Natural killer cell (primary cell): Measurements from ENCODE around the gene CRTC2. TPM values are rescaled to one million over a fixed set of nuclear protein-coding genes. Genes with fewer than 3 reads are reported as not detected.

ENCODE experiments used
- ATAC-seq, 3 donors: fragments of 150-1000 bp in 2 of 3; fragments of 200-7000 bp in 1 of 3; cut with Tn5 transposase; 1 replicate in 1 of 3; 2 replicates in 2 of 3; pipeline ENCODE4 v1.10.0; 2021; ENCODE audit warnings: mild to moderate bottlenecking in 2 of 3, moderate library complexity in 2 of 3
- DNase-seq, 2 donors: peaks; one replicate each; pipeline versions ENCODE4 v3.0.0 to v3.0.0-alpha.2; 2013 to 2021; ENCODE audit warnings: mixed read lengths in 1 of 2
- H3K27ac ChIP-seq: one replicate; pipeline ENCODE4 v1.5.1; 2013; ENCODE audit warnings: mild to moderate bottlenecking, low read length
- H3K27me3 ChIP-seq: one replicate; pipeline ENCODE4 v1.6.1; 2013; ENCODE audit warnings: low read length; ENCODE audit not compliant: control insufficient read depth, insufficient read depth
- H3K36me3 ChIP-seq: one replicate; pipeline ENCODE4 v1.6.1; 2013; ENCODE audit warnings: low read length; ENCODE audit not compliant: control insufficient read depth, insufficient read depth
- H3K4me1 ChIP-seq: one replicate; pipeline ENCODE4 v1.6.1; 2013; ENCODE audit warnings: low read length; ENCODE audit not compliant: control insufficient read depth, insufficient read depth
- H3K4me3 ChIP-seq: one replicate; pipeline ENCODE4 v1.5.1; 2013; ENCODE audit warnings: low read length
- H3K9me3 ChIP-seq: one replicate; pipeline ENCODE4 v1.6.1; 2013; ENCODE audit warnings: low read length; ENCODE audit not compliant: control insufficient read depth, insufficient read depth
- H3K27ac Mint-ChIP-seq, 2 donors: one replicate each; pipeline ENCODE4 v1.8.0; 2022; ENCODE audit warnings: mild to moderate bottlenecking in 2 of 2, mixed read lengths in 2 of 2, moderate library complexity in 1 of 2
- H3K27me3 Mint-ChIP-seq, 2 donors: one replicate each; pipeline ENCODE4 v1.8.0; 2022; ENCODE audit warnings: low read depth in 2 of 2, mixed read lengths in 2 of 2
- H3K36me3 Mint-ChIP-seq: one replicate; pipeline ENCODE4 v1.8.0; 2022; ENCODE audit warnings: mixed read lengths
- H3K4me1 Mint-ChIP-seq, 2 donors: one replicate each; pipeline ENCODE4 v1.8.0; 2022; ENCODE audit warnings: mixed read lengths in 2 of 2
- H3K4me3 Mint-ChIP-seq: one replicate; pipeline ENCODE4 v1.8.0; 2022; ENCODE audit warnings: mild to moderate bottlenecking, moderate library complexity, mixed read lengths
- H3K9me3 Mint-ChIP-seq, 2 donors: one replicate each; pipeline ENCODE4 v1.8.0; 2022; ENCODE audit warnings: mixed read lengths in 2 of 2
- CTCF ChIP-seq: fragments of 200-600 bp; IDR thresholded peaks from one replicate; pipeline ENCODE4 v1.8.0; 2022; ENCODE audit warnings: antibody characterized with exemption
- WGBS: methylation state at CpG from one replicate; pipeline ENCODE4 v1.1.7; 2013; ENCODE audit warnings: missing lambda C conversion rate; ENCODE audit not compliant: insufficient coverage; 5-methylcytosine and 5-hydroxymethylcytosine counted together
- intact Hi-C: fragments of 100-400 bp; cut with micrococcal nuclease; formaldehyde crosslinking; loops from one replicate; pipeline ENCODE4 v1.14.2; 2022
- total RNA-seq, 4 donors: library from RNA; stranded (reverse); fragments of 120-200 nt in 1 of 4; gene quantifications; one replicate each; pipeline versions ENCODE4 v1.2.3 to v1.2.4, GENCODE V29; 2013 to 2022

Gene CRTC2
- total RNA-seq, 3 donors from 2014 or later (not counting 1 experiment from before 2014, with no cell fraction given) = 144 to 166 (median 154) TPM

- no peak overlapping the region for H3K27ac ChIP-seq
- no peak overlapping the region for H3K4me3 ChIP-seq
- no peaks in the 10 kb centered on the region for H3K9me3 Mint-ChIP-seq
- WGBS = 54% methylated on average over 2 of the region's 2 CpGs
- H3K27me3 ChIP-seq = no peaks in the 10 kb centered on the region
- DNase-seq (no peak), ATAC-seq (no peak)
- peaks cover 34% of the 10 kb centered on the region for H3K4me1 ChIP-seq
- H3K36me3 Mint-ChIP-seq = no peaks in the 10 kb centered on the region
- intact Hi-C loops = loop anchor here (10.0 kb wide), 1 partner anchor 256 kb away; the partner anchor contains the start of gene UBAP2L
- no peaks in the 10 kb centered on the region for H3K27me3 Mint-ChIP-seq
- peak overlapping the region; percentile 95 to 98 for H3K27ac Mint-ChIP-seq
- peaks cover 39 to 50% of the 10 kb centered on the region in 2 donors for H3K4me1 Mint-ChIP-seq
- peak overlapping the region; percentile 99 for H3K4me3 Mint-ChIP-seq
- TF ChIP-seq CTCF = no peak
- peaks cover 10% of the 10 kb centered on the region for H3K36me3 ChIP-seq
- no peaks in the 10 kb centered on the region for H3K9me3 ChIP-seq
Measured at GRCh38 chr1:153968972-153969371, 10.6 kb upstream of the CRTC2 start.

GRCh38 chr1:153968408-153968807, 10.0 kb upstream of the CRTC2 start:
- ATAC-seq = no peak
- Histone ChIP-seq H3K4me3 (peak overlapping the region; percentile 93), H3K27ac (no peak overlapping the region), H3K27me3 (no peaks in the 10 kb centered on the region), H3K36me3 (peaks cover 4% of the 10 kb centered on the region), H3K9me3 (no peaks in the 10 kb centered on the region), H3K4me1 (peaks cover 38% of the 10 kb centered on the region)
- DNase-seq = no peak
- WGBS = 29% methylated on average over 13 of the region's 13 CpGs
- intact Hi-C loops = loop anchor here (10.0 kb wide), 1 partner anchor 256 kb away; the partner anchor contains the start of gene UBAP2L
- H3K4me3 Mint-ChIP-seq = peak overlapping the region; percentile 99
- H3K9me3 Mint-ChIP-seq = no peaks in the 10 kb centered on the region
- peaks cover 44 to 53% of the 10 kb centered on the region in 2 donors for H3K4me1 Mint-ChIP-seq
- H3K27ac Mint-ChIP-seq = peak overlapping the region; percentile 95 to 98
- no peak for TF ChIP-seq CTCF
- no peaks in the 10 kb centered on the region for H3K27me3 Mint-ChIP-seq
- H3K36me3 Mint-ChIP-seq = no peaks in the 10 kb centered on the region

GRCh38 chr1:153968000-153968363, 9.6 kb upstream of the CRTC2 start:
- H3K27ac ChIP-seq = peak overlapping the region; percentile 96
- Mint-ChIP-seq H3K36me3 (no peaks in the 10 kb centered on the region), H3K27me3 (no peaks in the 10 kb centered on the region), H3K9me3 (no peaks in the 10 kb centered on the region), H3K4me3 (peak overlapping the region; percentile 99), H3K4me1 (peaks cover 47 to 51% of the 10 kb centered on the region in 2 donors), H3K27ac (peak overlapping the region; percentile 95 to 98)
- H3K4me3 ChIP-seq = peak overlapping the region; percentile 93
- no peaks in the 10 kb centered on the region for H3K27me3 ChIP-seq
- TF ChIP-seq CTCF = no peak
- intact Hi-C loops = loop anchor here (1.0 to 10.0 kb wide), 5 partner anchors 9 to 257 kb away; partner anchors contain the start of genes CRTC2, GATAD2B, JTB and RPS27
- ATAC-seq = no peak
- H3K36me3 ChIP-seq = peaks cover 2% of the 10 kb centered on the region
- WGBS = 9% methylated on average over 8 of the region's 8 CpGs
- H3K4me1 ChIP-seq = peaks cover 41% of the 10 kb centered on the region
- DNase-seq = no peak
- no peaks in the 10 kb centered on the region for H3K9me3 ChIP-seq
